HG03045 (cell line): Measurements from ENCODE around the gene ETHE1.

ENCODE experiments used
- ATAC-seq: cut with Tn5 transposase; IDR thresholded peaks from one replicate; pipeline ENCODE4 v1.9.1; 2021; ENCODE audit warnings: mild to moderate bottlenecking, moderate library complexity; ENCODE audit not compliant: unreplicated experiment

Gene ETHE1

GRCh38 chr19:43498233-43498842 is 28.7 kb downstream of the ETHE1 start:
- ATAC-seq: no peak

GRCh38 chr19:43496960-43497359 is 30.0 kb downstream of the ETHE1 start:
- no peak for ATAC-seq

GRCh38 chr19:43495082-43495481 is 31.9 kb downstream of the ETHE1 start:
- ATAC-seq: no peak

- ATAC-seq: no peak
Observed at GRCh38 chr19:43490759-43491158, 36.2 kb downstream of the ETHE1 start.

- no peak for ATAC-seq
Observed at GRCh38 chr19:43489979-43490599, 36.9 kb downstream of the ETHE1 start.

- ATAC-seq: no peak
Observed at GRCh38 chr19:43489310-43489709, 37.7 kb downstream of the ETHE1 start.

GRCh38 chr19:43488179-43488578 is 38.8 kb downstream of the ETHE1 start:
- no peak for ATAC-seq

GRCh38 chr19:43486412-43486811 is 40.6 kb downstream of the ETHE1 start:
- ATAC-seq: no peak

GRCh38 chr19:43485951-43486350 is 41.0 kb downstream of the ETHE1 start:
- no peak for ATAC-seq

- ATAC-seq: no peak
Observed at GRCh38 chr19:43483281-43483680, 43.7 kb downstream of the ETHE1 start.

- ATAC-seq: no peak
Observed at GRCh38 chr19:43482193-43482592, 44.8 kb downstream of the ETHE1 start.

- ATAC-seq: no peak
Observed at GRCh38 chr19:43481701-43482100, 45.3 kb downstream of the ETHE1 start.

GRCh38 chr19:43480574-43480973 is 46.4 kb downstream of the ETHE1 start:
- no peak for ATAC-seq

GRCh38 chr19:43479961-43480561 is 46.9 kb downstream of the ETHE1 start:
- ATAC-seq: no peak

- no peak for ATAC-seq
Observed at GRCh38 chr19:43479226-43479625, 47.8 kb downstream of the ETHE1 start.

- no peak for ATAC-seq
Observed at GRCh38 chr19:43478323-43478722, 48.7 kb downstream of the ETHE1 start.

GRCh38 chr19:43476606-43477005 is 50.4 kb downstream of the ETHE1 start:
- ATAC-seq: no peak

GRCh38 chr19:43474986-43475705 is 51.9 kb downstream of the ETHE1 start:
- ATAC-seq: no peak

- no peak for ATAC-seq
Observed at GRCh38 chr19:43474487-43474886, 52.5 kb downstream of the ETHE1 start.

- no peak for ATAC-seq
Observed at GRCh38 chr19:43471091-43471490, 55.9 kb downstream of the ETHE1 start.

- ATAC-seq: no peak
Observed at GRCh38 chr19:43470288-43470687, 56.7 kb downstream of the ETHE1 start.

GRCh38 chr19:43469160-43469480 is 57.9 kb downstream of the ETHE1 start:
- no peak for ATAC-seq
